ENCODE results near the gene TMEM52B. TPM values are rescaled to one million over a fixed set of nuclear protein-coding genes. Genes with fewer than 3 reads are reported as not detected.
A peak's percentile ranks its signal among the peaks of the same experiment; 100 is the strongest.

Gene TMEM52B
- total RNA-seq, 1 experiment from 2014 or later = not detected

GRCh38 chr12:10175846-10176636 is 2.8 kb upstream of the TMEM52B start:
- ATAC-seq (no peak), DNase-seq (ENCODE audit: low read depth, low spot score) (no peak)
- Histone ChIP-seq H3K4me1 (ENCODE audit: control insufficient read depth, insufficient read depth, low read length) (peaks cover 3% of the 10 kb centered on the region; the same call in 1 of the 2 replicates), H3K4me3 (ENCODE audit: low read depth in 2 of 2, low read length in 2 of 2) (no peak overlapping the region), H3K27me3 (ENCODE audit: control insufficient read depth, insufficient read depth, low read length) (no peaks in the 10 kb centered on the region), H3K27ac (ENCODE audit: low read length) (peak overlapping the region; percentile 29; the same call in 1 of the 2 replicates), H3K9me3 (ENCODE audit: control insufficient read depth, insufficient read depth, low read depth, low read length) (no peaks in the 10 kb centered on the region), H3K36me3 (ENCODE audit: control insufficient read depth, insufficient read depth, low read length) (no peaks in the 10 kb centered on the region)
- in situ Hi-C loops (cut with HindIII; ENCODE audit: low pct_unique_long_range_greater_than_20kb, low sequenced_read_pairs) = no loop called here
- TF ChIP-seq POLR2AphosphoS5 (IDR thresholded peaks at IDR 0.05; ENCODE audit: low read depth, low read length) (no peak), SIN3A (IDR thresholded peaks at IDR 0.05; ENCODE audit: borderline replicate concordance, insufficient read depth, low read depth, low read length) (no peak), TCF7L2 (IDR thresholded peaks at IDR 0.05; ENCODE audit: low read depth, low read length) (no peak), REST (IDR thresholded peaks at IDR 0.05; ENCODE audit: insufficient read depth in 1 of 2, low read depth in 2 of 2, low read length in 1 of 2) (no peak)
- TF ChIP-seq, protein P1, sequence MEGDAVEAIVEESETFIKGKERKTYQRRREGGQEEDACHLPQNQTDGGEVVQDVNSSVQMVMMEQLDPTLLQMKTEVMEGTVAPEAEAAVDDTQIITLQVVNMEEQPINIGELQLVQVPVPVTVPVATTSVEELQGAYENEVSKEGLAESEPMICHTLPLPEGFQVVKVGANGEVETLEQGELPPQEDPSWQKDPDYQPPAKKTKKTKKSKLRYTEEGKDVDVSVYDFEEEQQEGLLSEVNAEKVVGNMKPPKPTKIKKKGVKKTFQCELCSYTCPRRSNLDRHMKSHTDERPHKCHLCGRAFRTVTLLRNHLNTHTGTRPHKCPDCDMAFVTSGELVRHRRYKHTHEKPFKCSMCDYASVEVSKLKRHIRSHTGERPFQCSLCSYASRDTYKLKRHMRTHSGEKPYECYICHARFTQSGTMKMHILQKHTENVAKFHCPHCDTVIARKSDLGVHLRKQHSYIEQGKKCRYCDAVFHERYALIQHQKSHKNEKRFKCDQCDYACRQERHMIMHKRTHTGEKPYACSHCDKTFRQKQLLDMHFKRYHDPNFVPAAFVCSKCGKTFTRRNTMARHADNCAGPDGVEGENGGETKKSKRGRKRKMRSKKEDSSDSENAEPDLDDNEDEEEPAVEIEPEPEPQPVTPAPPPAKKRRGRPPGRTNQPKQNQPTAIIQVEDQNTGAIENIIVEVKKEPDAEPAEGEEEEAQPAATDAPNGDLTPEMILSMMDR (IDR thresholded peaks at IDR 0.05) = no peak
- intact Hi-C loops (cut with micrococcal nuclease; ENCODE audit: unreplicated experiment) = no loop called here
- no TSS peak for BruUV-seq (replicated peaks)
- ChIA-PET POLR2A (no interaction called here), CTCF (interaction anchor here (0.7 to 2.2 kb wide), 2 partner anchors 21 to 23 kb away, joined by 4 to 7 read pairs; no protein-coding TSS in a partner anchor)

DNA sequence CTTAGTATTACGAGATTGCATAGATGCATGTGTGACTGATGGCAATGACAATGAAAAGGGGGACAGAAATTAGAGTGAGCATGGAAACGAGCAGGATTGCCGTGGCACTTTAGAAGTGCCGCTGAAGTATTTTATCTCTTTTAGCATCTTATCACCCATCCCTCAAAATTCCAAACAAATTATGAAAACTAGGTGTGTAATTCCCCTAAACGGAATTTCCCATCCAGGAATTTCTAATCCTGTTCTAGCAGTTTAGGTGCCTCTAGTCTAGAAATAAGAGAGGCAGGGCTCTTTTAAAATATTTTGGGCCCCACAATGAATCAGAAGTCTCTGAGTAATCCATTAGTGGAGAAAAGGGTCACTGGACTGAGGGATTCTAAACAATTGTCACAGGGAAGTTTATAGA is 947 bp downstream of the TMEM52B start:
- Histone ChIP-seq H3K9me3 (ENCODE audit: control insufficient read depth, insufficient read depth, low read depth, low read length) (no peaks in the 10 kb centered on the region), H3K27me3 (ENCODE audit: control insufficient read depth, insufficient read depth, low read length) (no peaks in the 10 kb centered on the region), H3K4me1 (ENCODE audit: control insufficient read depth, insufficient read depth, low read length) (peaks cover 3% of the 10 kb centered on the region), H3K36me3 (ENCODE audit: control insufficient read depth, insufficient read depth, low read length) (no peaks in the 10 kb centered on the region), H3K4me3 (ENCODE audit: low read depth in 2 of 2, low read length in 2 of 2) (no peak overlapping the region), H3K27ac (ENCODE audit: low read length) (no peak overlapping the region; the same call in 1 of the 2 replicates)
- intact Hi-C loops (cut with micrococcal nuclease; ENCODE audit: unreplicated experiment) (no loop called here), in situ Hi-C loops (cut with HindIII; ENCODE audit: low pct_unique_long_range_greater_than_20kb, low sequenced_read_pairs) (no loop called here)
- CTCF ChIA-PET = no interaction called here
- POLR2A ChIA-PET = no interaction called here
- TF ChIP-seq REST (IDR thresholded peaks at IDR 0.05; ENCODE audit: insufficient read depth in 1 of 2, low read depth in 2 of 2, low read length in 1 of 2) = no peak
- no peak for TF ChIP-seq TCF7L2 (IDR thresholded peaks at IDR 0.05; ENCODE audit: low read depth, low read length)
- TF ChIP-seq, protein P1 (IDR thresholded peaks at IDR 0.05) = no peak
- no peak for TF ChIP-seq SIN3A (IDR thresholded peaks at IDR 0.05; ENCODE audit: borderline replicate concordance, insufficient read depth, low read depth, low read length)
- no peak for TF ChIP-seq POLR2AphosphoS5 (IDR thresholded peaks at IDR 0.05; ENCODE audit: low read depth, low read length)
- no peak for ATAC-seq
- BruUV-seq (replicated peaks) = no TSS peak
- no peak for DNase-seq (ENCODE audit: low read depth, low spot score)
